Calu3 (cell line): ENCODE data around the gene NDUFB5. TPM values are rescaled to one million over a fixed set of nuclear protein-coding genes. Genes with fewer than 3 reads are reported as not detected.
"Not testable (repeated sequence)": the region's sequence is repeated elsewhere in the genome, so short reads cannot be mapped to it uniquely, and the experiment has no call there.

Source experiments
- BruUV-seq: library from RNA; stranded (reverse); fragments of 400-500 nt; replicated peaks from 2 replicates; lab custom pipeline; 2021; lab: Mats Ljungman, UMichigan
- CTCF ChIA-PET: fragments of 300-600 bp; sonication (Branson Sonifier 250); formaldehyde crosslinking; loops from one replicate; lab custom pipeline; 2022; ENCODE audit warnings: antibody characterized with exemption; lab: Charles Lee
- DNase-seq: peaks from one replicate; pipeline ENCODE4 v3.0.0; 2022
- H3K27ac Mint-ChIP-seq: one replicate; pipeline ENCODE4 v1.8.0; 2022; ENCODE audit warnings: mixed read lengths; ENCODE audit not compliant: unreplicated experiment
- H3K27me3 Mint-ChIP-seq: one replicate; pipeline ENCODE4 v1.8.0; 2022; ENCODE audit warnings: mixed read lengths; ENCODE audit not compliant: unreplicated experiment
- H3K36me3 Mint-ChIP-seq: one replicate; pipeline ENCODE4 v1.8.0; 2022; ENCODE audit warnings: mild to moderate bottlenecking, moderate library complexity, mixed read lengths; ENCODE audit not compliant: insufficient read depth, unreplicated experiment
- H3K4me1 Mint-ChIP-seq: one replicate; pipeline ENCODE4 v1.8.0; 2022; ENCODE audit warnings: mild to moderate bottlenecking, low read depth, mixed read lengths; ENCODE audit not compliant: unreplicated experiment
- H3K4me3 Mint-ChIP-seq: one replicate; pipeline ENCODE4 v1.8.0; 2022; ENCODE audit warnings: mild to moderate bottlenecking, low read depth, moderate library complexity, mixed read lengths; ENCODE audit not compliant: unreplicated experiment
- H3K9me3 Mint-ChIP-seq: one replicate; pipeline ENCODE4 v1.8.0; 2022; ENCODE audit warnings: low read depth, mixed read lengths; ENCODE audit not compliant: unreplicated experiment
- intact Hi-C: fragments of 100-400 bp; cut with micrococcal nuclease; formaldehyde crosslinking; loops from one replicate; pipeline ENCODE4 v1.10.0; 2022; ENCODE audit not compliant: unreplicated experiment
- total RNA-seq: library from RNA; stranded (reverse); gene quantifications from 2 replicates; pipeline ENCODE4 v1.2.3, GENCODE V29; 2022
- TF ChIP-seq, protein P1 (sequence below): fragments of 200-600 bp; IDR thresholded peaks from one replicate; pipeline ENCODE4 v1.8.0; 2022; ENCODE audit warnings: antibody characterized with exemption; ENCODE audit not compliant: unreplicated experiment

The NDUFB5 gene
- total RNA-seq, 1 experiment from 2014 or later, result 146 TPM

DNA sequence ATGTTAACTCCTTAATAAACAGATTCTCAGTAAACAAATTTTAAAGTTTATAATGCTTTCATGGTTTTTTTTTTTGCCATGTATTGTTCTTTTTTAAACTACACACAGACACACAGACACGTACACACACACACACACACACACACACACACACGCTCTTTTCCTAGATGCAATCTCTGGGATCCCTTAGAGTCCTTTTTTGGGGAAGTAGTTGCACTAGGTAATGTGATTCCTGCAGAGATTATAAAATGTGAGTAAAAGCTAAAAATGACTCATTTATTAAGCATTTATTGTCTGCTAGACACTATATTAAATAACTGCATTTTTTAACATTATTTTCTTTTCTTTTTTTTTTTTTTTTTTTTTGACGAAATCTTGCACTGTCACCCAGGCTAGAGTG is 19.9 kb downstream of the NDUFB5 start:
- no peaks in the 10 kb centered on the region for H3K27me3 Mint-ChIP-seq
- peaks cover 53% of the 10 kb centered on the region for H3K36me3 Mint-ChIP-seq
- BruUV-seq, result no TSS peak
- H3K9me3 Mint-ChIP-seq, result no peaks in the 10 kb centered on the region
- no peak overlapping the region for H3K27ac Mint-ChIP-seq
- no peak overlapping the region for H3K4me3 Mint-ChIP-seq
- no peaks in the 10 kb centered on the region for H3K4me1 Mint-ChIP-seq
- TF ChIP-seq, protein P1, sequence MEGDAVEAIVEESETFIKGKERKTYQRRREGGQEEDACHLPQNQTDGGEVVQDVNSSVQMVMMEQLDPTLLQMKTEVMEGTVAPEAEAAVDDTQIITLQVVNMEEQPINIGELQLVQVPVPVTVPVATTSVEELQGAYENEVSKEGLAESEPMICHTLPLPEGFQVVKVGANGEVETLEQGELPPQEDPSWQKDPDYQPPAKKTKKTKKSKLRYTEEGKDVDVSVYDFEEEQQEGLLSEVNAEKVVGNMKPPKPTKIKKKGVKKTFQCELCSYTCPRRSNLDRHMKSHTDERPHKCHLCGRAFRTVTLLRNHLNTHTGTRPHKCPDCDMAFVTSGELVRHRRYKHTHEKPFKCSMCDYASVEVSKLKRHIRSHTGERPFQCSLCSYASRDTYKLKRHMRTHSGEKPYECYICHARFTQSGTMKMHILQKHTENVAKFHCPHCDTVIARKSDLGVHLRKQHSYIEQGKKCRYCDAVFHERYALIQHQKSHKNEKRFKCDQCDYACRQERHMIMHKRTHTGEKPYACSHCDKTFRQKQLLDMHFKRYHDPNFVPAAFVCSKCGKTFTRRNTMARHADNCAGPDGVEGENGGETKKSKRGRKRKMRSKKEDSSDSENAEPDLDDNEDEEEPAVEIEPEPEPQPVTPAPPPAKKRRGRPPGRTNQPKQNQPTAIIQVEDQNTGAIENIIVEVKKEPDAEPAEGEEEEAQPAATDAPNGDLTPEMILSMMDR, result no peak
- intact Hi-C loops, result no loop called here
- no peak for DNase-seq
- CTCF ChIA-PET, result no interaction called here

DNA sequence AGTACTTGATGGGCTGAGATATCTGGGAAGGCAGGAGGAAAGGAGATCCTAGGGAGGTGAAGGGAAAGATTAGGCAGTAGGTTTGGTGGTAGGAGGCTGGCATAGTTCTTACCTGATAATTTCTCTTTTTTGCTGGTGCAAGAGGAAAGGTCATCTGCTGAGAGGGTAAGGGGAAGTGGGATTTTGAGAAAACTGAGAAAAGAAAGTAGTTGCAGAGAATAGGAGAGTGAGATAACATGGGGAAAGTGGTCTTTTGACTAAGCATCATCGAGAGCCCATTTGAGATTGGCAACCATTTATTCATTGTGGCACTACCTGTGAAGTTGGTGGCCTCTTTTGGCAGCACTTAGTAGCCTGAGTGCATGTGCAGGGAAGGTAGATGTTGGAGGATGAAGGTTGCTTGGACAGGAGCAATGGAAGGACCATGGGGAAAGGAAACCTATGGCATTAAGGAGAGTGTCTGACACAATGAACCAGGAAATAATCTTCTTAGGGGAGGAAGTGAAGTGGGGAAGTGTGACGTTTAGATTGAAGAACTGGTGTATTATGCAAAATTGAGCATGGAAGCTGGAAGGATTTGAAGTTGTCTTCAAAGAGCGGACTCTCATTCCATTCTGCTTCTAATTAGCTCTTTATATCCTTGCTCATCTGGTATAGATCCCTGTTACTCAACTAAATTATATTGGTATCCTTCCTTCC is 26.3 kb downstream of the NDUFB5 start:
- no peaks in the 10 kb centered on the region for H3K27me3 Mint-ChIP-seq
- no peaks in the 10 kb centered on the region for H3K9me3 Mint-ChIP-seq
- intact Hi-C loops, result no loop called here
- H3K4me3 Mint-ChIP-seq, result no peak overlapping the region
- no peak for DNase-seq
- no peaks in the 10 kb centered on the region for H3K4me1 Mint-ChIP-seq
- H3K36me3 Mint-ChIP-seq, result no peaks in the 10 kb centered on the region
- TF ChIP-seq, protein P1, result no peak
- CTCF ChIA-PET, result interaction anchor here (0.7 kb wide), 2 partner anchors 21 kb away, joined by 4 to 6 read pairs; no protein-coding TSS in a partner anchor
- BruUV-seq, result no TSS peak
- H3K27ac Mint-ChIP-seq, result no peak overlapping the region

DNA sequence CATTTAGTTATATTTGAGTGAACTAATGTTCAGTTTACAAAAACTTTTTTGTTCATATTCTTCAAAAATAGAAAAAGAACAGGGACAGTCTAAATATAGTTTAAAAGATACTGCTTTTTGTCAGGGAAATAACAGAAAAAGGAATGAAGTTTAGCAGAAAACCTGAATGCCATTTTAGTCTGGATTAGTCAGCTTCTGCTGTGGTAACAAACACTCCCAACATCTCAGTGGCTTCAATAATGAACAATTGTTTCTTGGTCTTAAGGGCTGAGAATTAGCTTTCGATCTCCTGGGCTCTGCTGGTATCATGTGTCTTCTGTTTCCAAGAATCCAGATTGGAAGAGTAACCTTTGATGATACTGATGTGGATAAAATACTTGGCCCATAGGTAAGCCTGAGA is 35.9 kb downstream of the NDUFB5 start:
- Mint-ChIP-seq H3K27me3 (no peaks in the 10 kb centered on the region), H3K36me3 (peaks cover 8% of the 10 kb centered on the region), H3K4me1 (peaks cover 20% of the 10 kb centered on the region), H3K9me3 (peaks cover 2% of the 10 kb centered on the region), H3K4me3 (no peak overlapping the region), H3K27ac (no peak overlapping the region)
- intact Hi-C loops, result no loop called here
- BruUV-seq, result no TSS peak
- CTCF ChIA-PET, result no interaction called here
- TF ChIP-seq, protein P1, result no peak
- no peak for DNase-seq

DNA sequence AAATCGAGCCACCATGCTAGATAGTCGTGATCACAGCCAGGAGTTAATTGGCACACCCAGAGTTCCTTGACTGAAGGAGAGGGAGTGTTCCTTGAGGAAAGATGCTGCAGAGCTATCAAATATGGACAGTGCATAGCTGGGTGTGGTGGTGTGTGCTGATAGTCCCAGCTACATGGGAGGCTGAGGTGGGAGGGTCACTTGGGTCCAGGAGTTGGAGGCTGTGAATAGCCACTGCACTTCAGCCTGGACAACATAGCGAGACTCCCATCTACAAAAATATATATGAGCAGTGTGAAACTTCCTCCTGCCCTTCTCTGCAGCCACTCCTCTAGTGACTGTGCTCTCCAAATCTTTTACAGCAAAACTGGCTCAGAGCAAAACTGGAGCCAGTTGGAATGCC is 38.3 kb downstream of the NDUFB5 start:
- no TSS peak for BruUV-seq
- intact Hi-C loops, result no loop called here
- Mint-ChIP-seq H3K27ac (no peak overlapping the region), H3K9me3 (peaks cover 2% of the 10 kb centered on the region), H3K27me3 (no peaks in the 10 kb centered on the region), H3K4me1 (peaks cover 20% of the 10 kb centered on the region), H3K4me3 (no peak overlapping the region), H3K36me3 (peaks cover 8% of the 10 kb centered on the region)
- TF ChIP-seq, protein P1, result no peak
- CTCF ChIA-PET, result interaction anchor here (2.2 kb wide), 1 partner anchor 9 kb away, joined by 6 read pairs; no protein-coding TSS in a partner anchor
- DNase-seq, result no peak

DNA sequence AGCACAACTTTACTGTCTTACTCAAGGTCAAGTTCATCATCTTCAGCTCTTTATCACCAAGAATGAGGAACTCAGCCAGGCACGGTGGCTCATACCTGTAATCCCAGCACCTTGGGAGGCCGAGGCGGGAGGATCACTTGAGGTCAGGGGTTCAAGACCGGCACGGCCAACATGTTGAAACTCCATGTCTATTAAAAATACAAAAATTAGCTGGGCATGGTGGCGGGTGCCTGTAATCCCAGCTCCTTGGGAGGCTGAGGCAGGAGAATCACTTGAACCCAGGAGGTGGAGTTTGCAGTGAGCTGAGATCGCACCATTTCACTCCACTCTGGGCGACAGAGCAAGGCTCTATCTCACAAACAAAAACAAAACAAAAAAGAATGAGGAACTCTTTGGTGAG is 39.2 kb downstream of the NDUFB5 start:
- intact Hi-C loops, result loop anchor here (2.0 kb wide), 1 partner anchor 39 kb away; the partner anchor contains the start of genes MRPL47 and NDUFB5
- Mint-ChIP-seq H3K27ac (peak overlapping the region; percentile 57), H3K4me3 (peak overlapping the region; percentile 6), H3K4me1 (peaks cover 20% of the 10 kb centered on the region)
- H3K36me3 Mint-ChIP-seq, DNase-seq, BruUV-seq, H3K27me3 Mint-ChIP-seq, H3K9me3 Mint-ChIP-seq: not testable (repeated sequence)
- CTCF ChIA-PET, result interaction anchor here (0.6 to 2.2 kb wide), 7 partner anchors 9 to 168 kb away, joined by 3 to 10 read pairs (median 5); partner anchors contain the start of genes MRPL47, NDUFB5 and USP13
